ENCODE results near the gene ISCA2. TPM values are rescaled to one million over a fixed set of nuclear protein-coding genes. Genes with fewer than 3 reads are reported as not detected.
A peak's percentile ranks its signal among the peaks of the same experiment; 100 is the strongest.

ISCA2 gene
- total and polyA plus RNA-seq, 4 donors = 19.7 to 24.7 (median 21.5) TPM

DNA sequence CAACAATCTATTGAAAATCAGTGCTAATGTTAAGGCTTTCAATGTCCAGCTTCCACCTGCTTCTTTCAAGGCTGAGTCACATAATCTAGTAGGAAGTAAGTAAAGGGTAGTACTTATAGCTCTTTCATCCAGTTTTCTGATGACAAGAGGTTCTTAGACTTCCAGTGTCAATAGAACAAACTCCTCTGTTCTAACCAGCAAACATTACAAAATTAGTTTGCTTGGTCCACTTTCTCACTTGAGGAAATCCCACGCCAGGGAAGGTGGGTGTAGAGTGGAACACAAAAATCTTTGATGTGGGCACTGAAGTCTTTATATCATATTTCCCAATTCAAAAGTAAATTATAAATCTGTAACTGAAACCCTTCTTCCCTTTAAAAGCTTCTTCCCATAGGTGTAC, 3.1 kb upstream of the ISCA2 start:
- Histone ChIP-seq H3K27ac (ENCODE audit: low read depth in 1 of 2, low read length in 1 of 2) (no peak overlapping the region), H3K4me3 (no peak overlapping the region), H3K4me1 (ENCODE audit: control insufficient read depth in 5 of 5, insufficient read depth in 5 of 5, low read length in 5 of 5) (peaks cover 6 to 28% (median 15%) of the 10 kb centered on the region in 5 donors), H3K9me3 (ENCODE audit: control insufficient read depth in 4 of 4, insufficient read depth in 3 of 4, low read length in 3 of 4) (no peaks in the 10 kb centered on the region), H3K27me3 (ENCODE audit: control insufficient read depth in 3 of 3, insufficient read depth in 3 of 3, low read length in 2 of 3) (peaks cover 0 to 4% (median 0%) of the 10 kb centered on the region in 3 donors), H3K9ac (ENCODE audit: insufficient read depth in 1 of 2, low read length in 2 of 2) (no peak overlapping the region), H3K36me3 (ENCODE audit: control insufficient read depth in 4 of 4, insufficient read depth in 4 of 4, low read length in 4 of 4) (peaks cover 0 to 11% (median 3%) of the 10 kb centered on the region in 4 donors)
- WGBS, 2 donors = 57 to 88% methylated on average over 1 of the region's 1 CpG
- ATAC-seq (ENCODE audit: insufficient read depth, low FRiP score) (no peak), DNase-seq (peak in 2 of 3 donors; percentile 22 to 52)
- TF ChIP-seq, protein P1, sequence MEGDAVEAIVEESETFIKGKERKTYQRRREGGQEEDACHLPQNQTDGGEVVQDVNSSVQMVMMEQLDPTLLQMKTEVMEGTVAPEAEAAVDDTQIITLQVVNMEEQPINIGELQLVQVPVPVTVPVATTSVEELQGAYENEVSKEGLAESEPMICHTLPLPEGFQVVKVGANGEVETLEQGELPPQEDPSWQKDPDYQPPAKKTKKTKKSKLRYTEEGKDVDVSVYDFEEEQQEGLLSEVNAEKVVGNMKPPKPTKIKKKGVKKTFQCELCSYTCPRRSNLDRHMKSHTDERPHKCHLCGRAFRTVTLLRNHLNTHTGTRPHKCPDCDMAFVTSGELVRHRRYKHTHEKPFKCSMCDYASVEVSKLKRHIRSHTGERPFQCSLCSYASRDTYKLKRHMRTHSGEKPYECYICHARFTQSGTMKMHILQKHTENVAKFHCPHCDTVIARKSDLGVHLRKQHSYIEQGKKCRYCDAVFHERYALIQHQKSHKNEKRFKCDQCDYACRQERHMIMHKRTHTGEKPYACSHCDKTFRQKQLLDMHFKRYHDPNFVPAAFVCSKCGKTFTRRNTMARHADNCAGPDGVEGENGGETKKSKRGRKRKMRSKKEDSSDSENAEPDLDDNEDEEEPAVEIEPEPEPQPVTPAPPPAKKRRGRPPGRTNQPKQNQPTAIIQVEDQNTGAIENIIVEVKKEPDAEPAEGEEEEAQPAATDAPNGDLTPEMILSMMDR (IDR thresholded peaks at IDR 0.05; ENCODE audit: control extremely low read depth, extremely low read depth) = no peak

DNA sequence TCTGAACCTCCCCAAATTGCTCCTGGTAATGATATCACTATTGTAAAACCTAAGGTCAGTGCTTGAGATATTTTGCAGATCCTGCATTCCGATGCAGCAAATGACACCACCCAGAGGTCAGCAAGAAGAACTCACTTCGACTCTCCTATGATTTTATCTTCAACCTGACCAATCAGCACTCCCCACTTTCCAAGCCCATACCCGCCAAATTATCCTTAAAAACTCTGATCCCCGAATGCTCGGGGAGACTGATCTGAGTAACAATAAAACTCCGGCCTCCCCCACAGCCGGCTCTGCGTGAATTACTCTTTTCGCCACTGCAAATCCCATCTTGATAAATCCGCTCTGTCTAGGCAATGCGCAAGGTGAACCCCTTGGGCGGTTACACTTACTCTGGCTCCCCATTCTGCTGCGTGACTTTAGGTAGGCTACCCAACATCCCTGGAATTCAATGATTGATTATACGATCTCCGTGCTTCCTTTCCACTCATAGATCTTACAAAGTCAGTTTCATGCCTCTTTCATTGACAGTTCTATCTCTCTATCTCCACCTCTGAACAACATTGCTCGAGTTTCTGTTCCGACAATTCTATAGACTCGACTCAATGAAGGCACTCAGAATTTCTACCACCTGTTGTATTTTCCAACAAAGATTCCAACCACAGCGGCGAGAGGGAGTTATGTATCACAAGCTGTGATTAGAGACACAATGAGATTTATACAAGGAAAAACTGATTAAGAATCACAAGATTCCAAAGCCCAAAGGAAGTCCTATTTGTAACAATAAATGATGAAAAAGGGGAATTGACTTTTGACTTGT, 1.4 kb upstream of the ISCA2 start:
- no peaks in the 10 kb centered on the region for H3K9me3 ChIP-seq (ENCODE audit: control insufficient read depth in 4 of 4, insufficient read depth in 3 of 4, low read length in 3 of 4)
- ATAC-seq (ENCODE audit: insufficient read depth, low FRiP score) = no peak
- H3K27me3 ChIP-seq (ENCODE audit: control insufficient read depth in 3 of 3, insufficient read depth in 3 of 3, low read length in 2 of 3) = peaks cover 0 to 4% (median 0%) of the 10 kb centered on the region in 3 donors
- peak in 2 of 3 donors; percentile 33 to 35 for DNase-seq
- H3K4me3 ChIP-seq = peak overlapping the region; percentile 93
- peak overlapping the region; percentile 7 to 89 for H3K9ac ChIP-seq (ENCODE audit: insufficient read depth in 1 of 2, low read length in 2 of 2)
- WGBS, 2 donors = 2 to 3% methylated on average over 20 of the region's 20 CpGs
- H3K36me3 ChIP-seq (ENCODE audit: control insufficient read depth in 4 of 4, insufficient read depth in 4 of 4, low read length in 4 of 4) = peaks cover 0 to 14% (median 2%) of the 10 kb centered on the region in 4 donors
- H3K27ac ChIP-seq (ENCODE audit: low read depth in 1 of 2, low read length in 1 of 2) = peak overlapping the region in 1 of 2 donors; percentile 94
- H3K4me1 ChIP-seq (ENCODE audit: control insufficient read depth in 5 of 5, insufficient read depth in 5 of 5, low read length in 5 of 5) = peaks cover 0 to 25% (median 15%) of the 10 kb centered on the region in 5 donors
- TF ChIP-seq, protein P1 (IDR thresholded peaks at IDR 0.05; ENCODE audit: control extremely low read depth, extremely low read depth) = no peak

DNA sequence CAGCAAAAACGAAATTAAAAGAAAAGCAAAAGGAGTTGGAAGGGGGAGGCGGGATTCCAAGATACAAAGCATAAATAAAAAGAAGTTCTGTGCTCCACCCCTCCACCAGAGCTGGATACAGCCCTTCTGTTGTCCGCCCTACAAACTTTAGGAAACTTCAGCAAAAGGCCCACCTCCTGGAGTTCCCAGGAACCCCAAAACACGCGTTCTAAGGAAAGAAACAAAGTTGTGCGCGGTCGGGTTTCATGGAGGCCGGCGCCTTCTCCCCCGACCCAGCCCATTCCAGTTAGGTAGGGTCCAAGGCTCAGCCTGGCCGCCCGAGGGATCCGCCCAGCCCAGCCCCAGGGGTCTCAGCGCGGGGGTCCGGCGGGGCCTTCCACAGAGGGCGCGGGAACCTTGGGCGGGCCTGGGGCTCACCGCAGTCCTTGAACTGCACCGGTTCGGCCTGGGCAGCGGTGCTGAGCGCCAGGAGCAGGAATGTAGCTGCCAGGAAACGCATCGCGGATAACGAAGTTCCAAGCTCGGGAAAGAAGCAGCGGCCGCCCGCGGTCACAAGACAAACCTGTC, 706 bp upstream of the ISCA2 start, which contains the start of gene NPC2:
Gene NPC2, minus strand, starts transcription at position 530 of the 567 bp plus-strand sequence. Its CDS starts 31 bp downstream, at position 499.
- Histone ChIP-seq H3K9ac (ENCODE audit: insufficient read depth in 1 of 2, low read length in 2 of 2) (peak within 1 kb of the TSS; percentile 33 to 89), H3K36me3 (ENCODE audit: control insufficient read depth in 4 of 4, insufficient read depth in 4 of 4, low read length in 4 of 4) (peaks cover 0 to 14% (median 1%) of the 10 kb centered on the region in 4 donors), H3K4me1 (ENCODE audit: control insufficient read depth in 5 of 5, insufficient read depth in 5 of 5, low read length in 5 of 5) (peaks cover 0 to 25% (median 15%) of the 10 kb centered on the region in 5 donors), H3K27ac (ENCODE audit: low read depth in 1 of 2, low read length in 1 of 2) (peak within 1 kb of the TSS; percentile 94 to 98), H3K4me3 (peak within 1 kb of the TSS; percentile 93), H3K27me3 (ENCODE audit: control insufficient read depth in 3 of 3, insufficient read depth in 3 of 3, low read length in 2 of 3) (peaks cover 0 to 4% (median 0%) of the 10 kb centered on the region in 3 donors), H3K9me3 (ENCODE audit: control insufficient read depth in 4 of 4, insufficient read depth in 3 of 4, low read length in 3 of 4) (no peaks in the 10 kb centered on the region)
- 0% methylated on average over 35 of the region's 35 CpGs for WGBS, 2 donors
- TF ChIP-seq, protein P1 (IDR thresholded peaks at IDR 0.05; ENCODE audit: control extremely low read depth, extremely low read depth) = no peak
- DNase-seq (peak in 1 of 3 donors; percentile 32), ATAC-seq (ENCODE audit: insufficient read depth, low FRiP score) (no peak)

All from lung (tissue), 12 donors.